Activated T-helper 2 cell treated with anti-CD3 and anti-CD28 coated beads, Interferon-gamma antibody, Interleukin-2, Interleukin-4, amounts not matched to agents 10 μg/mL and 5 μg/mL and 100 μg/mL, durations not matched to agents 14 hours and 24 hours and 36 hours (primary cell): ENCODE data around the gene PSAPL1. TPM values are rescaled to one million over a fixed set of nuclear protein-coding genes. Genes with fewer than 3 reads are reported as not detected.

Source experiments
- DNase-seq: peaks from one replicate; pipeline ENCODE4 v3.0.0; 2021; ENCODE audit warnings: low spot score
- H3K27ac Mint-ChIP-seq: one replicate; pipeline ENCODE4 v1.8.0; 2021; ENCODE audit warnings: mixed read lengths
- H3K27me3 Mint-ChIP-seq: one replicate; pipeline ENCODE4 v1.8.0; 2021; ENCODE audit warnings: low read depth, mixed read lengths
- H3K36me3 Mint-ChIP-seq: one replicate; pipeline ENCODE4 v1.8.0; 2021; ENCODE audit warnings: low read depth, mixed read lengths
- H3K4me1 Mint-ChIP-seq: one replicate; pipeline ENCODE4 v1.8.0; 2021; ENCODE audit warnings: low read depth, mixed read lengths
- H3K4me3 Mint-ChIP-seq: one replicate; pipeline ENCODE4 v1.8.0; 2021; ENCODE audit warnings: low read depth, mild to moderate bottlenecking, moderate library complexity, mixed read lengths
- H3K9me3 Mint-ChIP-seq: one replicate; pipeline ENCODE4 v1.8.0; 2021; ENCODE audit warnings: mixed read lengths
- intact Hi-C: fragments of 100-400 bp; cut with micrococcal nuclease; formaldehyde crosslinking; loops from one replicate; pipeline ENCODE4 v1.15.1; 2023
- total RNA-seq: library from RNA; stranded (reverse); gene quantifications from 2 replicates; pipeline ENCODE4 v1.2.3, GENCODE V29; 2022

PSAPL1 gene
- total RNA-seq, 1 donor from 2014 or later: not detected

GRCh38 chr4:7418131-7418943, 16.4 kb downstream of the PSAPL1 start:
- no peaks in the 10 kb centered on the region for H3K36me3 Mint-ChIP-seq
- no peaks in the 10 kb centered on the region for H3K9me3 Mint-ChIP-seq
- H3K27ac Mint-ChIP-seq: no peak overlapping the region
- peaks cover 2% of the 10 kb centered on the region for H3K27me3 Mint-ChIP-seq
- DNase-seq: no peak
- H3K4me3 Mint-ChIP-seq: no peak overlapping the region
- no peaks in the 10 kb centered on the region for H3K4me1 Mint-ChIP-seq
- intact Hi-C loops: no loop called here

GRCh38 chr4:7417639-7418038, 17.1 kb downstream of the PSAPL1 start:
- Mint-ChIP-seq H3K27ac (no peak overlapping the region), H3K9me3 (no peaks in the 10 kb centered on the region), H3K4me3 (no peak overlapping the region), H3K27me3 (peaks cover 2% of the 10 kb centered on the region), H3K36me3 (no peaks in the 10 kb centered on the region), H3K4me1 (no peaks in the 10 kb centered on the region)
- intact Hi-C loops: no loop called here
- no peak for DNase-seq

- no peak overlapping the region for H3K27ac Mint-ChIP-seq
- no peaks in the 10 kb centered on the region for H3K4me1 Mint-ChIP-seq
- intact Hi-C loops: no loop called here
- peaks cover 2% of the 10 kb centered on the region for H3K27me3 Mint-ChIP-seq
- H3K9me3 Mint-ChIP-seq: no peaks in the 10 kb centered on the region
- DNase-seq: no peak
- H3K4me3 Mint-ChIP-seq: no peak overlapping the region
- no peaks in the 10 kb centered on the region for H3K36me3 Mint-ChIP-seq
Measured at GRCh38 chr4:7416745-7417432, 17.8 kb downstream of the PSAPL1 start.

- no peak for DNase-seq
- Mint-ChIP-seq H3K4me1 (no peaks in the 10 kb centered on the region), H3K9me3 (no peaks in the 10 kb centered on the region), H3K36me3 (no peaks in the 10 kb centered on the region), H3K4me3 (no peak overlapping the region), H3K27me3 (peaks cover 2% of the 10 kb centered on the region), H3K27ac (no peak overlapping the region)
- intact Hi-C loops: no loop called here
Measured at GRCh38 chr4:7415927-7416686, 18.6 kb downstream of the PSAPL1 start.

GRCh38 chr4:7414736-7415510, 19.8 kb downstream of the PSAPL1 start:
- intact Hi-C loops: no loop called here
- Mint-ChIP-seq H3K27me3 (peaks cover 2% of the 10 kb centered on the region), H3K27ac (no peak overlapping the region), H3K36me3 (no peaks in the 10 kb centered on the region), H3K4me3 (no peak overlapping the region), H3K4me1 (no peaks in the 10 kb centered on the region), H3K9me3 (no peaks in the 10 kb centered on the region)
- no peak for DNase-seq

- peaks cover 2% of the 10 kb centered on the region for H3K27me3 Mint-ChIP-seq
- DNase-seq: no peak
- intact Hi-C loops: no loop called here
- H3K27ac Mint-ChIP-seq: no peak overlapping the region
- no peaks in the 10 kb centered on the region for H3K4me1 Mint-ChIP-seq
- no peaks in the 10 kb centered on the region for H3K36me3 Mint-ChIP-seq
- H3K4me3 Mint-ChIP-seq: no peak overlapping the region
- peaks cover under 1% of the 10 kb centered on the region for H3K9me3 Mint-ChIP-seq
Measured at GRCh38 chr4:7414046-7414445, 20.7 kb downstream of the PSAPL1 start.

- Mint-ChIP-seq H3K4me3 (no peak overlapping the region), H3K4me1 (no peaks in the 10 kb centered on the region), H3K27me3 (peaks cover 2% of the 10 kb centered on the region), H3K27ac (no peak overlapping the region), H3K9me3 (peaks cover 14% of the 10 kb centered on the region), H3K36me3 (no peaks in the 10 kb centered on the region)
- intact Hi-C loops: no loop called here
- no peak for DNase-seq
Measured at GRCh38 chr4:7412554-7412912, 22.2 kb downstream of the PSAPL1 start.

- H3K27ac Mint-ChIP-seq: no peak overlapping the region
- DNase-seq: no peak
- intact Hi-C loops: no loop called here
- no peaks in the 10 kb centered on the region for H3K4me1 Mint-ChIP-seq
- peaks cover 2% of the 10 kb centered on the region for H3K27me3 Mint-ChIP-seq
- H3K4me3 Mint-ChIP-seq: no peak overlapping the region
- peaks cover 14% of the 10 kb centered on the region for H3K9me3 Mint-ChIP-seq
- H3K36me3 Mint-ChIP-seq: no peaks in the 10 kb centered on the region
Measured at GRCh38 chr4:7411896-7412553, 22.7 kb downstream of the PSAPL1 start.

- peaks cover 14% of the 10 kb centered on the region for H3K9me3 Mint-ChIP-seq
- H3K27me3 Mint-ChIP-seq: peaks cover 2% of the 10 kb centered on the region
- intact Hi-C loops: no loop called here
- no peaks in the 10 kb centered on the region for H3K4me1 Mint-ChIP-seq
- no peak overlapping the region for H3K4me3 Mint-ChIP-seq
- no peak for DNase-seq
- H3K27ac Mint-ChIP-seq: no peak overlapping the region
- H3K36me3 Mint-ChIP-seq: no peaks in the 10 kb centered on the region
Measured at GRCh38 chr4:7411491-7411890, 23.2 kb downstream of the PSAPL1 start.

- H3K4me3 Mint-ChIP-seq: no peak overlapping the region
- peaks cover 2% of the 10 kb centered on the region for H3K27me3 Mint-ChIP-seq
- H3K4me1 Mint-ChIP-seq: no peaks in the 10 kb centered on the region
- intact Hi-C loops: no loop called here
- H3K27ac Mint-ChIP-seq: no peak overlapping the region
- peaks cover 14% of the 10 kb centered on the region for H3K9me3 Mint-ChIP-seq
- H3K36me3 Mint-ChIP-seq: no peaks in the 10 kb centered on the region
- DNase-seq: no peak
Measured at GRCh38 chr4:7410446-7410845, 24.3 kb downstream of the PSAPL1 start.

GRCh38 chr4:7408166-7408565, 26.6 kb downstream of the PSAPL1 start:
- Mint-ChIP-seq H3K4me1 (no peaks in the 10 kb centered on the region), H3K4me3 (no peak overlapping the region)

GRCh38 chr4:7403001-7403400, 31.7 kb downstream of the PSAPL1 start:
- no peak overlapping the region for H3K27ac Mint-ChIP-seq
- H3K9me3 Mint-ChIP-seq: peaks cover 3% of the 10 kb centered on the region
- H3K4me1 Mint-ChIP-seq: no peaks in the 10 kb centered on the region
- intact Hi-C loops: no loop called here
- H3K27me3 Mint-ChIP-seq: peaks cover 3% of the 10 kb centered on the region
- no peak overlapping the region for H3K4me3 Mint-ChIP-seq
- no peak for DNase-seq
- H3K36me3 Mint-ChIP-seq: no peaks in the 10 kb centered on the region

More at GRCh38 chr4:7408166-7408565, 26.6 kb downstream of the PSAPL1 start:
- Mint-ChIP-seq H3K27me3 (no peaks in the 10 kb centered on the region), H3K27ac (no peak overlapping the region), H3K36me3 (no peaks in the 10 kb centered on the region), H3K9me3 (peaks cover 14% of the 10 kb centered on the region)
- intact Hi-C loops: no loop called here
- DNase-seq: no peak
